ENCODE measurements around the gene PHEX. TPM values are rescaled to one million over a fixed set of nuclear protein-coding genes. Genes with fewer than 3 reads are reported as not detected.

PHEX gene
- total and polyA plus RNA-seq, 7 donors = 0.16 to 0.83 (median 0.71) TPM; not detected in 2

- intact Hi-C loops (cut with DNase I) = no loop called here
- Histone ChIP-seq H3K27me3 (no peaks in the 10 kb centered on the region), H3K4me3 (no peak overlapping the region), H3K4me1 (no peaks in the 10 kb centered on the region), H3K9me3 (no peaks in the 10 kb centered on the region), H3K27ac (no peak overlapping the region), H3K36me3 (no peaks in the 10 kb centered on the region)
- 83 to 91% methylated on average over 3 of the region's 3 CpGs for WGBS, 2 donors
- TF ChIP-seq POLR2A (IDR thresholded peaks at IDR 0.05) = no peak
- TF ChIP-seq POLR2AphosphoS5 (IDR thresholded peaks at IDR 0.05) = no peak
- TF ChIP-seq, protein P1, sequence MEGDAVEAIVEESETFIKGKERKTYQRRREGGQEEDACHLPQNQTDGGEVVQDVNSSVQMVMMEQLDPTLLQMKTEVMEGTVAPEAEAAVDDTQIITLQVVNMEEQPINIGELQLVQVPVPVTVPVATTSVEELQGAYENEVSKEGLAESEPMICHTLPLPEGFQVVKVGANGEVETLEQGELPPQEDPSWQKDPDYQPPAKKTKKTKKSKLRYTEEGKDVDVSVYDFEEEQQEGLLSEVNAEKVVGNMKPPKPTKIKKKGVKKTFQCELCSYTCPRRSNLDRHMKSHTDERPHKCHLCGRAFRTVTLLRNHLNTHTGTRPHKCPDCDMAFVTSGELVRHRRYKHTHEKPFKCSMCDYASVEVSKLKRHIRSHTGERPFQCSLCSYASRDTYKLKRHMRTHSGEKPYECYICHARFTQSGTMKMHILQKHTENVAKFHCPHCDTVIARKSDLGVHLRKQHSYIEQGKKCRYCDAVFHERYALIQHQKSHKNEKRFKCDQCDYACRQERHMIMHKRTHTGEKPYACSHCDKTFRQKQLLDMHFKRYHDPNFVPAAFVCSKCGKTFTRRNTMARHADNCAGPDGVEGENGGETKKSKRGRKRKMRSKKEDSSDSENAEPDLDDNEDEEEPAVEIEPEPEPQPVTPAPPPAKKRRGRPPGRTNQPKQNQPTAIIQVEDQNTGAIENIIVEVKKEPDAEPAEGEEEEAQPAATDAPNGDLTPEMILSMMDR (IDR thresholded peaks at IDR 0.05) = no peak
- TF ChIP-seq EP300 (IDR thresholded peaks at IDR 0.05) = no peak
- no peak for DNase-seq
These were observed 89.0 kb downstream of the PHEX start for GRCh38 chrX:22121161-22121560.

DNA sequence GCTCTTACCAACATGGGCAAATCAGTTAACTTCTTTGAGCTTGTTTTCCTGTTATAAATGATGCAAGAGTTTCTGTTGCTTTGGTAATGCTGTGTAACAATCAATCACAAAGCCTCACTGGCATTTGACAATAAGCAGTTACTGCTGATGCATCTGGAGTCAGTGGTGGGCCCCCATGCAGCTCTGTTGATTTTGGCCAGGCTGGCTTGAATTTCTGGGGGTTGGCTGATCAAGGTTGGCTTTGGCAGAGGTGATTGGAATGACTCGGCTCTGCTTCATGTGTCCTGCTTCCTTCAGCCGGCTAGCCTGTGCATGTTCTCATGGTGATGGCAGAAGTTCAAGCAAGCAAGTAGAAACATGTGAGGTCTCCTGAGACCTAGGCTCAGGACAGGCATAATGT is 90.4 kb downstream of the PHEX start:
- Histone ChIP-seq H3K27me3 (no peaks in the 10 kb centered on the region), H3K27ac (no peak overlapping the region), H3K36me3 (no peaks in the 10 kb centered on the region), H3K4me3 (no peak overlapping the region), H3K9me3 (no peaks in the 10 kb centered on the region), H3K4me1 (no peaks in the 10 kb centered on the region)
- intact Hi-C loops (cut with DNase I) = no loop called here
- DNase-seq = no peak
- TF ChIP-seq, protein P1 (IDR thresholded peaks at IDR 0.05) = no peak
- TF ChIP-seq POLR2AphosphoS5 (IDR thresholded peaks at IDR 0.05) = peak in 1 of 4 donors; percentile 40
- WGBS, 2 donors = 81 to 92% methylated on average over 2 of the region's 2 CpGs

DNA sequence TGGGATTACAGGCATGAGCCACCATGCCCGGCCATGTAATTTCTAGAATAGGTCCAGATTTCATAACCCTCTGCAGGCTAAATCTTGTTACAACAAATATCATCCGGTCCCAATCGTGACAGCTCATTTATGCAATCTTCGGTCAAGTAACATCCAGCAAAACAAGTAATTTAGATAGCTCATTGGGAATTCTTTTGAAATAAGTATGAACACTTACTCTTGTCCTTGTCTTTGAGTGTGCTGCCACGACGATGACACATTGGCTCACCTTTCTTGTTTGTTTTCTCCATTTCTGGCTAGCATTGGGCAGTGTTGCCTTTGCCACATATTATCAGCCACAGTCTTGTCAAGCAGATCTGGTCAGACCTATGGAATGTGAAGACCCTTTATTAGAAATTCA is 92.0 kb downstream of the PHEX start:
- intact Hi-C loops (cut with DNase I) = no loop called here
- no peaks in the 10 kb centered on the region for H3K9me3 ChIP-seq
- H3K4me3 ChIP-seq = no peak overlapping the region
- no peaks in the 10 kb centered on the region for H3K36me3 ChIP-seq
- H3K27me3 ChIP-seq = no peaks in the 10 kb centered on the region
- no peak for TF ChIP-seq POLR2AphosphoS5 (IDR thresholded peaks at IDR 0.05)
- DNase-seq = no peak
- H3K4me1 ChIP-seq = no peaks in the 10 kb centered on the region
- 93 to 95% methylated on average over 6 of the region's 6 CpGs for WGBS, 2 donors
- H3K27ac ChIP-seq = no peak overlapping the region

DNA sequence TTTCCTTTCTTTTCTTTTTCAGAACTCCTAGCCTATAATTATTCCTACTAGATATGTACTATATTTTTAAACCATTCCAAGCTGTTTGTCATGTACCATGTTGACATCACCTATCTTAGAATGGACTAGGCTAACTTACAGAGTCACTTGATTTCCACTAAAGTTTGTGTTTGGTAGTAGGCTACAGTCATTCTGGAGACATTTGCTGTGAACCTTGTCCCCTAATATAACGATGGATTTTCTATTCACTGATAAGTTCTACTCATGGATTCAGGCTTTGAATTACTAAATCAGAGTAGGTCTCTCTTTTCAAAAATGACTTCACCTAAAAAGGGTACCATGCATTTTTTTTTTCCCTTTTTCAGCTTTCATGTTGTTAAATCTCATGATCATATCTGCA is 93.4 kb downstream of the PHEX start:
- 18 to 71% methylated on average over 1 of the region's 1 CpG for WGBS, 2 donors
- TF ChIP-seq EP300 (IDR thresholded peaks at IDR 0.05) = no peak
- TF ChIP-seq POLR2A (IDR thresholded peaks at IDR 0.05) = no peak
- TF ChIP-seq, protein P1 (IDR thresholded peaks at IDR 0.05) = no peak
- TF ChIP-seq POLR2AphosphoS5 (IDR thresholded peaks at IDR 0.05) = no peak
- no peak for DNase-seq
- Histone ChIP-seq H3K36me3 (no peaks in the 10 kb centered on the region), H3K27ac (no peak overlapping the region), H3K4me3 (no peak overlapping the region), H3K27me3 (no peaks in the 10 kb centered on the region), H3K9me3 (no peaks in the 10 kb centered on the region), H3K4me1 (no peaks in the 10 kb centered on the region)
- intact Hi-C loops (cut with DNase I) = no loop called here

DNA sequence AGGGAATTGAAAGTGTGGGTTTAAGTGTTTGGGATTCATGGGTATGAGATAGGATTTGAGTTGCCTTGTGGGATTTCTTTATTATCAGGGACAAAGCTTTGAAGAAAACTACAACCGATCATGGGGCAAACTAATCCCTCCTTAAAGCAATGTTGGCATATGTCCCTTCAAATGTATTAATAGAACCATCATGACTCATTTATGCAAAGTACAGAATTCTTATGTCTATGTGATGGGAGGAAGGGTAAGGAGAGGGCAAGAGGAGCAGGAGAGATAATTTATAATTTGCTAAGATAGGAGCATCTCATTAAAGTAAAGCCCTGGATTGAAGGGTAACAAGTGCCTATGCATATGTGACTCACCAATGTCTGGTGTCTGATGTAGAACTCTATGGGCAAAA is 94.2 kb downstream of the PHEX start:
- Histone ChIP-seq H3K4me3 (no peak overlapping the region), H3K4me1 (no peaks in the 10 kb centered on the region), H3K36me3 (no peaks in the 10 kb centered on the region), H3K27me3 (no peaks in the 10 kb centered on the region), H3K9me3 (no peaks in the 10 kb centered on the region), H3K27ac (no peak overlapping the region)
- intact Hi-C loops (cut with DNase I) = no loop called here
- 90 to 94% methylated on average over 1 of the region's 1 CpG for WGBS, 2 donors
- DNase-seq = no peak
- TF ChIP-seq POLR2AphosphoS5 (IDR thresholded peaks at IDR 0.05) = no peak

DNA sequence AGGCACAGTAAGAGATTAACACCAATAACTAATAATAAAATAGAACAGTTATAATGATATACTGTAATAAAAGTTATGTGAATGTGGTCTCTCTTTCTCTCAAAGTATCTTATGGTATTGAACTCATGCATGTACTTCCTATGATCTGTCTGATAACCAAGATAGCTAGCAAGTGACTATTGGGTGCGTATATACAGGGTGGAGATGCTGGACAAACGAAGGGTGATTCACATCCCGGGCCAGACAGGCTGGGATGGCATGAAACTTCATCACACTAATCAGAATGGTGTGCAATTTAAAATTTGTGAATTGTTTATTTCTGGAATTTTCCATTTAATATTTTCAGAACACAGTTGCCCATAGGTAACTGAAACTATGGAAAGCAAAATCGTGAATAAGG is 96.8 kb downstream of the PHEX start:
- H3K9me3 ChIP-seq = no peaks in the 10 kb centered on the region
- TF ChIP-seq POLR2AphosphoS5 (IDR thresholded peaks at IDR 0.05) (no peak), EP300 (IDR thresholded peaks at IDR 0.05) (no peak), POLR2A (IDR thresholded peaks at IDR 0.05) (no peak)
- TF ChIP-seq, protein P1 (IDR thresholded peaks at IDR 0.05) = no peak
- no peak for DNase-seq
- 77 to 92% methylated on average over 4 of the region's 4 CpGs for WGBS, 2 donors
- H3K36me3 ChIP-seq = no peaks in the 10 kb centered on the region
- no peaks in the 10 kb centered on the region for H3K4me1 ChIP-seq
- intact Hi-C loops (cut with DNase I) = no loop called here
- no peaks in the 10 kb centered on the region for H3K27me3 ChIP-seq
- no peak overlapping the region for H3K27ac ChIP-seq
- no peak overlapping the region for H3K4me3 ChIP-seq

All from sigmoid colon (tissue), 7 donors.